Endodermal cell (in vitro differentiated cells): ENCODE measurements around the gene CD3D. TPM values are rescaled to one million over a fixed set of nuclear protein-coding genes. Genes with fewer than 3 reads are reported as not detected.

ENCODE experiments used
- DNase-seq: peaks from one replicate; pipeline ENCODE4 v3.0.0-alpha.2; 2017
- H3K27ac ChIP-seq: 2 replicates; pipeline ENCODE4 v1.5.1; 2013; ENCODE audit warnings: mild to moderate bottlenecking, low read depth, low read length, moderate library complexity
- H3K27me3 ChIP-seq: 2 replicates; pipeline ENCODE4 v1.6.1; 2013; ENCODE audit warnings: mild to moderate bottlenecking, low read length, moderate library complexity; ENCODE audit not compliant: insufficient read depth, control insufficient read depth, poor library complexity, severe bottlenecking
- H3K36me3 ChIP-seq: 2 replicates; pipeline ENCODE4 v1.7.0; 2013; ENCODE audit warnings: mild to moderate bottlenecking, low read length, moderate library complexity; ENCODE audit not compliant: control insufficient read depth, insufficient read depth
- H3K4me1 ChIP-seq: one replicate; pipeline ENCODE4 v1.7.0; 2013; ENCODE audit warnings: low read length; ENCODE audit not compliant: control insufficient read depth, insufficient read depth
- H3K4me3 ChIP-seq: 2 replicates; pipeline ENCODE4 v1.5.1; 2013; ENCODE audit warnings: mild to moderate bottlenecking, low read length, moderate library complexity
- H3K9ac ChIP-seq: 2 replicates; pipeline ENCODE4 v1.6.1; 2013; ENCODE audit warnings: mild to moderate bottlenecking, low read length, moderate library complexity; ENCODE audit not compliant: poor library complexity, severe bottlenecking; ENCODE audit errors: extremely low read depth
- H3K9me3 ChIP-seq: 2 replicates; pipeline ENCODE4 v1.6.1; 2013; ENCODE audit warnings: mild to moderate bottlenecking, low read length, moderate library complexity; ENCODE audit not compliant: control insufficient read depth
- H3K27ac Mint-ChIP-seq: 2 replicates; pipeline ENCODE4 v1.8.0; 2020; ENCODE audit warnings: mixed read lengths
- H3K27me3 Mint-ChIP-seq: 2 replicates; pipeline ENCODE4 v1.8.0; 2021; ENCODE audit warnings: mild to moderate bottlenecking, mixed read lengths; ENCODE audit not compliant: insufficient read depth
- H3K36me3 Mint-ChIP-seq: 2 replicates; pipeline ENCODE4 v1.8.0; 2020; ENCODE audit warnings: low read depth, mixed read lengths
- H3K4me1 Mint-ChIP-seq: 2 replicates; pipeline ENCODE4 v1.8.0; 2020; ENCODE audit warnings: mixed read lengths
- H3K4me3 Mint-ChIP-seq: 2 replicates; pipeline ENCODE4 v1.8.0; 2020; ENCODE audit warnings: mild to moderate bottlenecking, moderate library complexity, mixed read lengths
- H3K9me3 Mint-ChIP-seq: 2 replicates; pipeline ENCODE4 v1.8.0; 2020; ENCODE audit warnings: mild to moderate bottlenecking, mixed read lengths
- CTCF ChIP-seq: fragments of 200-600 bp; sonication (generic); conservative IDR thresholded peaks from 2 replicates; pipeline ENCODE4 v1.5.0; 2021; ENCODE audit warnings: antibody characterized with exemption, mild to moderate bottlenecking
- WGBS, 2 experiments: methylation state at CpG; one replicate each; pipeline versions ENCODE4 v1.1.5 to v1.1.7; 2013; ENCODE audit warnings: missing lambda C conversion rate in 2 of 2, mixed read lengths in 1 of 2; ENCODE audit not compliant: insufficient coverage in 1 of 2, insufficient read length in 1 of 2; 5-methylcytosine and 5-hydroxymethylcytosine counted together
- total RNA-seq, 2 donors: library from RNA; stranded (reverse); fragmentation: NEBNext Ultra II Directional in 1 of 2; extraction: Animal tissue kit (Norgen Biotek cat#: 25700) in 1 of 2; gene quantifications; 2 replicates in 1 of 2; 3 replicates in 1 of 2; pipeline ENCODE4 v1.2.1, GENCODE V29; 2021

CD3D gene
- total RNA-seq, 2 donors from 2014 or later = 0.92 TPM; not detected in 1

GRCh38 chr11:118328745-118329144 is 13.8 kb downstream of the CD3D start:
- Mint-ChIP-seq H3K27me3 (peaks cover 21% of the 10 kb centered on the region), H3K27ac (no peak overlapping the region), H3K4me1 (no peaks in the 10 kb centered on the region), H3K4me3 (no peak overlapping the region), H3K9me3 (peaks cover 25% of the 10 kb centered on the region), H3K36me3 (no peaks in the 10 kb centered on the region)
- no peak overlapping the region for H3K27ac ChIP-seq
- no peak for DNase-seq
- no peak for TF ChIP-seq CTCF
- H3K9me3 ChIP-seq = peaks cover 16% of the 10 kb centered on the region
- H3K4me1 ChIP-seq = no peaks in the 10 kb centered on the region
- no peaks in the 10 kb centered on the region for H3K27me3 ChIP-seq
- H3K9ac ChIP-seq = no peak overlapping the region
- H3K4me3 ChIP-seq = no peak overlapping the region
- no peaks in the 10 kb centered on the region for H3K36me3 ChIP-seq

GRCh38 chr11:118325283-118325682 is 17.2 kb downstream of the CD3D start:
- peaks cover 25% of the 10 kb centered on the region for H3K27me3 Mint-ChIP-seq
- Histone ChIP-seq H3K9me3 (peaks cover 7% of the 10 kb centered on the region), H3K4me1 (no peaks in the 10 kb centered on the region), H3K27me3 (no peaks in the 10 kb centered on the region), H3K9ac (no peak overlapping the region), H3K4me3 (no peak overlapping the region), H3K36me3 (no peaks in the 10 kb centered on the region), H3K27ac (no peak overlapping the region)
- H3K4me3 Mint-ChIP-seq = no peak overlapping the region
- no peak overlapping the region for H3K27ac Mint-ChIP-seq
- no peak for TF ChIP-seq CTCF
- H3K36me3 Mint-ChIP-seq = no peaks in the 10 kb centered on the region
- H3K9me3 Mint-ChIP-seq = peaks cover 6% of the 10 kb centered on the region
- H3K4me1 Mint-ChIP-seq = peaks cover 2% of the 10 kb centered on the region
- no peak for DNase-seq

GRCh38 chr11:118322721-118323120 is 19.8 kb downstream of the CD3D start:
- no peaks in the 10 kb centered on the region for H3K27me3 ChIP-seq

More at GRCh38 chr11:118322721-118323120, 19.8 kb downstream of the CD3D start:
- Histone ChIP-seq H3K4me3 (no peak overlapping the region), H3K9me3 (peaks cover 7% of the 10 kb centered on the region), H3K4me1 (no peaks in the 10 kb centered on the region), H3K36me3 (no peaks in the 10 kb centered on the region), H3K9ac (no peak overlapping the region), H3K27ac (no peak overlapping the region)
- H3K4me3 Mint-ChIP-seq = no peak overlapping the region
- peaks cover 2% of the 10 kb centered on the region for H3K4me1 Mint-ChIP-seq
- no peak for TF ChIP-seq CTCF
- H3K9me3 Mint-ChIP-seq = no peaks in the 10 kb centered on the region
- peaks cover 27% of the 10 kb centered on the region for H3K27me3 Mint-ChIP-seq
- no peaks in the 10 kb centered on the region for H3K36me3 Mint-ChIP-seq
- H3K27ac Mint-ChIP-seq = no peak overlapping the region
- WGBS, 2 experiments = 94 to 97% methylated on average over 14 to 19 of the region's 19 CpGs
- DNase-seq = no peak
